Measurements from ENCODE around the gene RSU1. TPM values are rescaled to one million over a fixed set of nuclear protein-coding genes. Genes with fewer than 3 reads are reported as not detected.

The RSU1 gene
- total RNA-seq, 1 donor from 2014 or later: 125 TPM

DNA sequence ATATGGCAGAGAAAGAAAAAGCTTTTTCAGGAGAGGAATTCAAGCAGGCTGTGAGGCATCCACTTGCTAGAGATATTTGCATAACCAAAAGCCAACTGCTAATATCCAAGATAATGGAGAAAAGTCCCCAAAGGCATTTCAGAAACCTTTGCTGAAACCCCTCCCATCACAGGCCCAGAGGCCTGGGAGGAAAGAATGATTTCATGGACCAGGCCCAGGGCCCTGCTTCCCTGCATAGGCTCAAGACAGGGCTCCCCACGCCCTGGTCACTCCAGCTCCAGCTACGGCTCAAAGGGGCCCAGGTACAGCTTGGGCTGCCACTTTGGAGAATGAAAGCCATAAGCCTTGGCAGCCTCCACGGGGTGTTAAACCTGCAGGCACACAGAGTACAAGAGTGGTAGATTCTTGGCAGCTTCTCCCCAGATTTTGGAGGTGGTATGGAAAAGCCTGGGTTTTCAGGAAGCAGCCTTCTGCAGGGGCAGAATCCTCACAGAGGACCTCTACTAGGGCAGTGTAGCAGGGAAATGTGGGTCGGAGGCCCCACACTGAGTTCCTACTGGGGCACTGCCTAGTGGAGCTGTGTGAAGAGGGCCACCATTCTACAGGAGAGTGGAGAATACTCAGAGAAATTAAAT is 5.6 kb upstream of the RSU1 start:
- no peak for DNase-seq (ENCODE audit: low spot score)

DNA sequence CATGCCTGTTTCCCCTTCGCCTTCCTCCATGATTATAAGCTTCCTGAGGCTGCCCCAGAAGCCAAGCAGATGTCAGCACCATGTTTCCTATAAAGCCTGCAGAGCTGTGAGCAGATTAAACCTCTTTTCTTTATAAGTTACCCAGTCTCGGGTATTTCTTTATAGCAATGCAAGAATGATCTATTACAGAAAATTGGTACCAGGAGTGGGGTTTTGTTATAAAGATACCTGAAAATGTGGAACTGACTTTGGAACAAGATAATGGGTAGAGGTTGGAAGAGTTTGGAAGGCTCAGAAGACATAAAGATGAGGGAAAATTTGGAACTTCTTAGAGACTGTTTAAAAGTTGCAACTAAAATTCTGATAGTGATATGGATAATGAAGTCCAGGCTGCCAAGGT is 4.8 kb upstream of the RSU1 start:
- no peak for DNase-seq (ENCODE audit: low spot score)

DNA sequence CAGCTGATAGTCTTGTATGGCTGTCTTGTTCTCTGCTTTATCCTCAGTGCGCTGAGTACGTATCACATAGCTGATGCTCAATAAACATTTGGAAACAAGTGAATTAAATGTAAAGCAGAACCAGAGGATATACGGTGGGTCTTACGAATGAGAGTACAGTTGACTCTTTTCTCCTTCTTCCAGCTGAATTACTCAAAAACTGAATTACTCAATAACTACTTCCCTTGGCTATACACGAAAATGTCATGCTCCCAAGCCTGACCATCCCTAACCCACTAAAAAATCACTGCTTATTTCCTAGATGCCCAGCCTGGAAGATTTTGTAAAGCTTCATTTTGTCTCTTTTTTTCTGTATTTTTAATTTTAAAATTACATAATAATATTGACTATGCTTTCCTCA is 3.2 kb upstream of the RSU1 start:
- no peak for DNase-seq (ENCODE audit: low spot score)

DNA sequence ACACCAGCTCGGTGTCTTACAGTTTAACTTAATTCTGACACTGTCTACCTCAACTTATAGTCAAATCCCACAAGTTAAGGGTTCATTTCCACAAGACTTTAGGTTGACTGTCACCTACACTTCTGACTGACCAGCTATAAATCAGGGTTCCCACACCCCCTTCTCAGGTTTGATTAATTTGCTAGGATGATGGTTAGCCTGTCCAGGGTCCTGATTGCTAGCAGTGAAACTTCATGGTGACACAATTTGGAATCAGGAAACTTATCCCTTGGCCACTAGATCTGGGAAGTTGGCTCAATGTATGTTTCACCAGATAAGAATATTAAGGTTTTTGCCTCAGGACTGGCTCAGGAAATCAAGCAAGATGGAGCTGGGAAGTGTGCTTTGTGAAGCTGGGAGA is 2.8 kb upstream of the RSU1 start:
- no peak for DNase-seq (ENCODE audit: low spot score)

DNA sequence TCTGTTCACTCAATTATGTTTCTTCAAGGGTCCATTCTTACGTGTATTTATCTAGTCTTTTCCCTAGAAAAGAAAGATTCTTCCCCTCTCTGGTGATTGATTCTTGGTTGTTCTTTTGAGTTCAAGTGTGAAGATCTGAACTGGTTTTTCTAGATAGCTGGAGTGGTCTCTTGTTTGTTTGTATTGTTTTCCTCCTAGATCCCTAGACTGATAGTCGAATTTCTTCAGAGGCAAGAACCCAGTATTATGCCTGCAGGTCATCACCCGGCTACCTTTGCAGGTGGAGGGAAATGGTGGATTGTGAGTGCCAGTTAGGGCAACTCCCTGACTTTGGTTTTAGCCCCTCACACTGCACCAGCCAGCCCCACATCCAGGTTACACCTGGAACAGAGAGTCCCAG is 2.2 kb upstream of the RSU1 start:
- no peak for DNase-seq (ENCODE audit: low spot score)

DNA sequence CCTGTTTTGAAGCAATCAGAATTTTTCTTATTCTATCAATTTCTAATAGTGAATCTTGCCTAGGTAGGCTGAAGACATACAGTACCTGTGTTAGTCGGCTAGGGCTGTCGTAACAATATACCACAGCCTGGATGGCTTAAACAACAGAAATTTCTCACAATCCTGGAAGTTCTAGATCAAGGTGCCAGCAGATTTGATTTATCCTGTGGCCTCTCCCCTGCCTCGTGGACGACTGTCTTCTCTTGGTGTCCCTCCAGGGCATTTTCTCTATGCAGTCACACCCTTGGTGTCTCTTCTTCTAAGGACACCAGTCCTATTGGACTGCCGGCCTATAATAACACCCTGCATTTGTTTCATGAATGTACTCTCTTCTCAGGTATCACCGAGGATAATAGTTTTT is 1.8 kb upstream of the RSU1 start:
- DNase-seq (ENCODE audit: low spot score): no peak

DNA sequence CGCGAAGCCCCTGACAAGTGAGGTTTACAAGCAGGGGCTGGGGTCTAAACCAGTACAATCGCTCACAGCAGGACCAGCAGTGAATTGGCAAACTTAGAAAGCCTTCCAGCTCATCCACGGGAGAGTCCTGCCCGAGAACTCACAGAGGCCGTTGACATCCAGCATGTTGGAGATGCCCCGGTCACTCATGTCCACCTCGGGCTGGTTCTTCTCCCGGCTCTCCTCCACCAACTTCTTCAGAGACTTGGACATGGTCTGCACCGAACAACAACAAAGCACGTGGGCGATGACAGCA is 447 bp downstream of the RSU1 start:
- DNase-seq (ENCODE audit: low spot score): no peak

DNA sequence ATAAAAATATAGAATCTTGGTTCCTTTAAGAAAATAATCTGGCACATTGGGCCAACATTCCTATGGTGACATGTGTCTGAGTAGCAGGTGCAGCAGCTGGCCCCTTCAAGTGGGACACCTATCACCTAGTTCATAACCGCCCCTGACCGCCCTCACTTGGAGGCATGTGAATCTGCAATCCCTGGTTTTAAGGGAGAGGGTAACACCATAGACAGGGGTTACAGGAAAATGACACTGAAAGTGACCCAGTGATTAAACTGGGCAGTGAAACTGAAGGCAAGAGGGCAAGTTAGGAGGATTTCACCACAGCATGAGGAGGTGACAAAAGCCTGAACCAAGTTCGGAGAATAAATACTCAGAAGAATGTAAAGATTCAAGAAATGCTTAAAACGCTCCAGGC is 1.1 kb downstream of the RSU1 start:
- DNase-seq (ENCODE audit: low spot score): no peak

DNA sequence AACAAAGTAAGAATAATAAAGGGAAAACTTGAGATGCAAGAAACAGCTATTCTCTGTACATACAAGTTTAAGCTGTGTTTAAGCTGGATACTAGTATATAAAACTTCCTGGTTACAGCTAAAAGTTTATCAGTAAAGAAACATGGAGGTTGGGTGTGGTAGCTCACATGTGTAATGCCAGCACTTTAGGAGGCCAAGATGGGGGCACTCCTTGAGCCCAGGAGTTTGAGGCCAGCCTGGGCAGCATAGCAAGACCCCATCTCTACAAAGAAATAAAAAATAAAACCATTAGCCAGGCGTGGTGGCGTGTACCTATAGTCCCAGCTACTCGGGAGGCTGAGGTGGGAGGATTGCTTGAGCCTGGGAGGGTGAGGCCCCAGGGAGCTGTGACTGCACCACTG is 3.2 kb downstream of the RSU1 start:
- no peak for DNase-seq (ENCODE audit: low spot score)

DNA sequence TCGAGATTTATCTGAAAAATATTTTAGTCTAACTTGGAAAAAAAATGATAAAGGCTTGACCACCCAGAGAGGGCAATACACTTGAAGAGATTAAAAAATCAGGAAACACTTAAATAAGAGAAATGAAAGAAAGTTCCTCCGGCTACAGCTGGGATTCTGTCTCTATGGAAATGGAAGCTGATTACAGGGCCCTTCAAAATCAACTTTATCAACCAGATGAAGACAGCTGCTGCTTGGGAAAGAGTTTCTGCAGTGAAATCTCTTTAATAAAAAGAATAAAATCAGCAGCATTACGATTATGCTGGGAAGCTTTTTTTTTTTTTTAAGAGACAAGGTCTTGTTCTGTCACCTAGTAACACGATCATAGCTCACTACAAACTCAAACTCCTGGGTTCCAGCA is 4.5 kb downstream of the RSU1 start:
- DNase-seq (ENCODE audit: low spot score): no peak

DNA sequence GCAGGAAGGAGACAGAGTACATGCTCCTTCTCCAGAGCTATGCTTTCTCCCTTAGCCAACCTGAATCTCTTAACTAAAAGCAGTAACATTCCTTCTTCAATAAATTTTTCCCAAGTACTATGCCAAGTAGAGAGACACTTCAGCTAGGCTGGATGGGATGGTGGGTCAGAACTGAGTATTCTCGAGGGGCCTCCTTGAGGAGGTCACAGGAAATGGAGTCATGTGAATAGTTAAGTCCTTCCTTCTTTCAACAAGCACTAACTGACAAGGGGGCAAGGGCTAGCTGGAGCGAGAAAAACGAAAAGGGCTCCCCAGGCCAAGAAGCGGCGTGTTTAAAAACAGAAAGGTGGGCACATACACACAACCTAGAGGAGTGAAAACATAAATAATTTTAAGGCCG is 5.5 kb downstream of the RSU1 start:
- DNase-seq (ENCODE audit: low spot score): no peak

DNA sequence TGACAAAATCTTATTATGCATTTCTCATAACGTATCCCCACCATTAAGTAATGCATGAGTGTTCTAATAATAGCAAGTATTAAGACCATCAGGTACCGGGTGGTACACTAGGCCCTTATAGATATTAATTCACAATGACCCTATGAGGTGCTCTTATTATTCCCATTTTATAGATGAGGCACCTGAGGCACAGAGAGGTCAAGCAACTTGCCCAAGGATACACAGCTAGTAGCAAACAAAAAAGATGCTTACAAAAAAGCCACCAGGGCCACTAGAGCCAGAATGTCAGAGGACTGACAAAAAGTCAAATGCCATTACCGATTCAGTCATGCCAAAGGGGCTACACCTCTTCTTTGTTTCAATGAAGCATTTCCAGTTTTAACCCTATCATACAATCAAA is 5.9 kb downstream of the RSU1 start:
- no peak for DNase-seq (ENCODE audit: low spot score)

DNA sequence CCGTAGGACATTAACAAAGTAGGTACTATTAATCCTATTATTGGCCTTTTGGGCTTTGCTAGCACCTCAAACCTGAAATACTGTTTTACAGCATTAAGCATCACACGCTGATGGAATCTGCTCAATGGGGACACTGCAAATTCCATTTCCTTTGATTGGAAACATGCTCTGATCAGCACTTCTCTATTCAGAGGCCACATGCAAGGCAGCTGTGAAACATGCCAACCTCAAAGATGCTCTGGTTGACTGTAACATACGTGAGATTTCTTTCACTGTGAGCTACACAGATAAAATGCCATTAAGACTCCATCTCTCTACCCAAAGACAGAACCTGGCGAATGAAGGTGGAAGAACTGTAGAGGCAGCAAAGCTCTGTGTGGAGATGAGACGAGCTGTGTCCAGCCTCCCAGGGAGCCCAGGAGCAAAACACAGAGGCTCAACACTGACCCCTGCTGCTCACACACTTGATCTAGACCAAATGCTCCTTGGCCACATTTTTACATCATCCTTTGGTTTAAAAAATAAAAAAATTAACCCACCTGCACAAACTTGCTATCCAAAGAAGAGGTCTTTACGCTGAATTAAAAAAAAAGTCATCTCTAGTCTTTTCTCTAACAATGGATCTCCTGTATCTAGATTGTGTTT is 8.0 kb downstream of the RSU1 start:
- no peak for DNase-seq (ENCODE audit: low spot score)

DNA sequence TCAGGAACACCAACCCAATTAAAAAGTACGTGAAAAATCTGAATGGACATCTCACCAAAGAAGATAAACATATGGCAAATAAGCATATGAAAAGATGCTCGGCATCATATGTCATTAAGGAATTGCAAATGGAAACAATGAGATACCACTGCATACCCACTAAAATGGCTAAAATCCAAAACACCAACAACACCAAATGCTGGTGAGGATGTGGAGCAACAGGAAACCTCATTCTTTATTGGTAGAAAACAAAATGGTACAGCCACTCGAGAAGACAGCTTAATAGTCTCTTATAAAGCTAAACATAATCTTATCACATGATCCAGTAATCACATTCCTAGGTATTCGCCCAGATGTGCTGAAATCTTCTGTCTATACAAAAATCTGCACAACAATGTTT is 13.1 kb downstream of the RSU1 start:
- DNase-seq (ENCODE audit: low spot score): no peak

DNA sequence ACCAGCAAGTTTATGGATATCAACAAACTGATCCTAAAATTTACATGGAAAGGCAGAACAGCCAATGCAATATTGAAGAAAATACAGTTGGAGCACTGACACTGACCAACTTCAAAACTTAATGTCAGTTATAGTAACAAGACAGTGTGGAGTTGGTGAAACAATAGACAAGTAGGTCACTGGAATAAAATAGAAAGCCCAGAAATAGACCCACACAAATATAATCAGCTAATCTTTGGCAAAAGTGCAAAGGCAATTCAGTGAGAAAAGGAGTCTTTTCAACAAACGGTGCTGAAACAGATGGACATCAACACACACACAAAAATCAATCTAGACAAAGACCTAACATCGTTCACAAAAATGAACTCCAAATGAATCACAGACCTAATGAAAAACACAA is 13.8 kb downstream of the RSU1 start:
- no peak for DNase-seq (ENCODE audit: low spot score)

DNA sequence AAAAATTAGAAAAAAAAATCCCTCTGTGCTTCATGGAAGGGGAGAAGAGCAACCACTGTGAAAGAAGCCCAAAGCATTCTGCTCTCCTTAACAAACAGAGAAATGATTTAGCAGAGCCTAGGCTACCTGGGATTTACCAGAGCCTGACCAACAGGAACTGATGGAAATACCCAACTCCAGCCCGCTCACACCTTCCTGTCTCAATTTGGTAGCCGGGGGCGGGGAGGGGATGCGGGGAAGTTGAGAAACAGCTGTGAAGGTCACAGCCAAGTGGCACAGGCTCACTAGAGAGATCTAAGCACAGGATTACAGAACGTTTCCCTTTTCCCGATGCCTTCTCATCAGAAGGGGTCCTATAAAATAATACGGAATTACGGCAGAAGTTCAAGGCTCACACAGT is 17.6 kb downstream of the RSU1 start:
- no peak for DNase-seq (ENCODE audit: low spot score)

DNA sequence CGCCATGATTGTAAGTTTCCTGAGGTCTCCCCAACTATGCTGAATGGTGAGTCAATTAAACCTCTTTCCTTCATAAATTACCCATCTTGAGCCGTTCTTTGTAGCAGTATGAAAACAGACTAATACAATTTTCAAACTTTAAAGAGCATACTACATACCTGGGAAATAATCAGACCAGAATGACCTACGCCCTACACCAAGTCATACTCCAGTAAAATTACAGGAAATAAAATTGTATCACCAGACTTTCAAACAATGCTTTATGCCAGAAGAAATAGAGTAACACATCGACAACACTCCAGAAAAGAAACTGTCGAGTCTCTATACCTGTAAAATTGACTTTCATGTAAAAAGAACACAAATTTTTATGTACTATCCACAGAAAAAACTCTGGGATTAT is 18.7 kb downstream of the RSU1 start:
- DNase-seq (ENCODE audit: low spot score): no peak

DNA sequence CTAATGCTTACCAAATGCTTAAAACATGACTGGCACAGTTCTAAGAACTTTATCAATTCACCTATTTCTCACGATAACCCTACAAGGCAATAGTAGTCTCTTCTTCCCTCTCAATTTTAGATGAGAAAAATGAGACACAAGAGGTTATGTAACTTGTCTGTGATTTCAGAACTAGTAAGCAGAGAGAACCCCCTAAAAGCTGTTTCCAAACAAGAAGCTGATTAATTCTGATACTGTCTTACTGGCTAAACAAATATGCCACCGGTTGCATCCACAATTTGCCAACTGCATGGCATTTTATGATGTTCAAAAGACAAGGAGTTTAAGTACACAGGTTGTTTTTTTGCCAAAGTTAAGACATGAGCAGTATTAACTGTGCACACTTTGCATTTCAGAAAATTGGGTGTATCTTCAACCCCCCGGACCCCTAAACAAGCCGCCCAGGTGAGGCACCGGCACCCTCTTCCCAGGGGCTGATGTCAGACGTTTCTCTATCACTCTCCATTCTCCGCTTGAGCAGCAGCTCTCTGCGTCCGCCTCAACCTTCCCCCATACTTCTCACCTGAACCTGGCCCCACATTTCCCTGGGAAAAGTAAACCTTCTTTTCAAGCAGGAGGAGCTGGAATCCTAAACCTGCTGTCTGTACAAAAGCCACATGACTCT is 21.7 kb downstream of the RSU1 start:
- DNase-seq (ENCODE audit: low spot score): no peak

DNA sequence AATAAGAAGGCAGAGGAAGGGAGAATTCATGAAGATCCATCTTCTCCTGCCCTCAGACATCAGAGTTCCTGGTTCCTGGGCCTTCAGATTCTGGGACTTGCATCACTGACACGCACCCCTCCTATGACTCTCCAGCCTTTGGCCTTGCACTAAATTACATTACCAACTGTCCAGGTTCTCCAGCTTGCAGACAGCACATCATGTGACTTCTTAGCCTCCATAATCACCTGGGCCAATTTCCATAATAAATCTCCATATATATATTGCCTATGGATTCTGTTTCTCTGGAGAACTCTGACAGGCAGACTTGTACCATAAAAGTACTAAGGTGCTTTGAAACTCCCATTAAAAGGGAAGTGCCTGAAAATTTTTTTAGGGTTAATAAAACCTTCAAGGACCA is 23.2 kb downstream of the RSU1 start:
- no peak for DNase-seq (ENCODE audit: low spot score)

DNA sequence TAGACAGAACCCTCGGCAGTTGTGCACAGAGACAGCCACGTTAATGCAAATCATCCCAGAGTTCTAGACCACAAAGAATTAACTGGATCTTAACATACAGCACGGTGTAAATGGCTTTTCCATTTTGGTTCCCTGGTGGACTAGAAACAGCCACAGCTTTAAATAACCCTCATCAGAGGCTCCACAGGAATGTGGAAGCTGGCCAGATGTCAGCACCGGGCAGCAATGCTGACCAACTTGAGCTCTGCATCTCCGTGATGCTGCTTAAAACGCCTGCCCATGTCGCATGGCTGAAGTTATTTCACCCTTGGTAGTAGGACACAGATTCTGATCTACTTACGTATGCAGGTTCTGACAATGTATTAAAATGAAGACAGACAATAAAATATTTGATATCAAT is 24.5 kb downstream of the RSU1 start:
- no peak for DNase-seq (ENCODE audit: low spot score)

DNA sequence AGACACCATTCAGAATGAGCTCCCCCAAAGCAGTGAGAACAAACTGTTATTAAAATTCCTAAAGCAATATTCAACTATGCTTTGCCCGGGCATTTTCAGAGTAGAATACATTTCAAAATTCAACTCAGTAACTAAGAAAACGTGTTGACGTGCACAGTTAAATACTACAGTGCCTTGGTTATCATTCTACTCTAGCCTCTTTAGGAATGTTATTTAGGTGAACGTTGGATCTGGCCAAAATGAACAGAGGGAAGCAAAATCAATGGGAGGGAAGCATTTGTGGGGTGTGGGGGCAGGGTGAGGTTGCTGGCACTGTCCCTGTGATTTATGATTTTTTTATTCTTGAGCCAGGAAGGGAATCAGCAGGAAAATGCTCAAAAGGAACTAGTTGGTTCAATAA is 27.5 kb downstream of the RSU1 start:
- no peak for DNase-seq (ENCODE audit: low spot score)

DNA sequence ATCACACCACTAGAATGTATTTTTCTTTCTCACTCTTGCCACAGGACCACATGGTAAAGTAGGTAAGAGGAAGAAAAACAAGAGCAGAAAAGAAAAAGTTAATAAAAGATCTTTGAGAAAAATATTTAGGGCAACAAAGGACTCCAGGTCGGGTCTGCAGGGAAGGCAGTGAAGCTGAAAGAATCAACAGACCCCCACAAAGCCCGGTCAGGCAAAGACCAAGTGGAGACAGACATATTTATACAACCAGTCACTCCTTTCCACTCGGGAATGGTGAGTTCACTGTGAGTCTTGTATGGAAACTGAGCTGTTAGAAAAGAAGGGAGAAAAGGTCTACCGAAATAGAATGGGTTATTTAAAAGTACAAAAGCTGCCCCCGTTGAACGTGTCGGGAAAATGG is 28.0 kb downstream of the RSU1 start:
- no peak for DNase-seq (ENCODE audit: low spot score)

DNA sequence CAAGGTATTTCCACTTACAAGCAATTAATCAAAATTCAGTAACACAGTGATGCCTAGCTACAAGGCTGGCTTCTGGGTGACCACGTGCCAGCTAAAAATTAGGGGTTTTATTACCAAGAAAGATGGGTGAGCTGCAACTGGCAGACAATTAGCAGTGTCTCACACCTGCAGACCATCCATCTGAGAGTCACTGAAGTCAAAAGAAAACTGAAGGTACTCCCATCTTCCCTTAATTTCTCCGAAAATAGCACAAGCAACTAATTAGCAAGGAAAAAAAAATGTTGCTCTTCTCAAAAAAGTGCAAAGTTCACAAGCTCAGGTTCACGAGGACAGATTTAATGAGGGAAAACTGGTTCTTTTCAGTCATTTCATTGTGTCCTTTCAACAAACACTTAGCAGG is 28.4 kb downstream of the RSU1 start:
- no peak for DNase-seq (ENCODE audit: low spot score)

Measured in mesenteric fat pad (tissue), 1 donor.